K562 (cell line): ENCODE data around the gene LXN. TPM values are rescaled to one million over a fixed set of nuclear protein-coding genes. Genes with fewer than 3 reads are reported as not detected.

Experiments used
- ELF4 ChIP-seq: fragments of 450-650 bp; formaldehyde crosslinking; IDR thresholded peaks from 2 replicates; pipeline ENCODE4 v1.4.0; 2022; ENCODE audit warnings: missing genetic modification characterization
- NBN ChIP-seq: fragments of 450-650 bp; IDR thresholded peaks from 2 replicates; pipeline ENCODE4 v1.6.1; 2016; ENCODE audit warnings: low read depth, mild to moderate bottlenecking
- ZNF3 ChIP-seq: fragments of 250-450 bp; sonication (Bioruptor Pico); IDR thresholded peaks from 2 replicates; pipeline ENCODE4 v1.5.0; 2021; ENCODE audit warnings: mild to moderate bottlenecking, moderate library complexity
- polyA plus RNA-seq, 8 experiments: library from polyadenylated mRNA; depleted of rRNA in 4 of 8; stranded (reverse) in 5 of 8; unstranded in 3 of 8; fragments of >200 nt; fragmentation: Nextera tagmentation in 2 of 8; fragmentation: Illumina TruSeq in 1 of 8; extraction: Ambion mirVana in 2 of 8; extraction: Trizol in 1 of 8; gene quantifications; 2 replicates each; pipeline versions ENCODE4 v1.2.1 to v1.2.3, GENCODE V29; 2011 to 2014; ENCODE audit warnings: inconsistent platforms in 1 of 8, missing spikeins in 1 of 8
- total RNA-seq, 7 experiments: library from RNA; depleted of rRNA in 6 of 7; stranded (reverse); fragments of >200 nt in 6 of 7; fragmentation: Illumina TruSeq in 2 of 7; extraction: Trizol in 2 of 7; gene quantifications; 2 replicates each; pipeline versions ENCODE4 v1.2.1 to v1.2.3, GENCODE V29; 2011 to 2021; ENCODE audit warnings: low replicate concordance in 1 of 7
- TF ChIP-seq, protein P1 (sequence below), 2 experiments: fragments of 450-650 bp; conservative IDR thresholded peaks; 2 replicates each; pipeline ENCODE4 v1.6.1; 2017; ENCODE audit warnings: mild to moderate bottlenecking in 2 of 2, moderate library complexity in 2 of 2
- TF ChIP-seq, protein P2 (sequence below): conservative IDR thresholded peaks from 2 replicates; pipeline ENCODE4 v1.6.1; 2011; ENCODE audit warnings: low read depth, mild to moderate bottlenecking, low read length; ENCODE audit not compliant: control insufficient read depth
- TF ChIP-seq, protein P3 (sequence below): fragments of 250-450 bp; sonication (Bioruptor Pico); IDR thresholded peaks from 2 replicates; pipeline ENCODE4 v1.9.0; 2021; ENCODE audit warnings: mild to moderate bottlenecking
- TF ChIP-seq, protein P4 (sequence below): fragments of 250-450 bp; sonication (Bioruptor Pico); IDR thresholded peaks from 2 replicates; pipeline ENCODE4 v1.4.0; 2020
- TF ChIP-seq, protein P5 (sequence below): fragments of 200-800 bp; sonication (Bioruptor generic); IDR thresholded peaks from 2 replicates; pipeline ENCODE4 v1.6.1; 2017; ENCODE audit warnings: missing genetic modification characterization, missing compliant biosample characterization
- TF ChIP-seq, protein P6 (sequence below): fragments of 450-650 bp; conservative IDR thresholded peaks from 2 replicates; pipeline ENCODE4 v1.6.1; 2016; ENCODE audit warnings: missing genetic modification characterization, low read depth, mild to moderate bottlenecking, control low read depth, missing compliant biosample characterization
- TF ChIP-seq, protein P7 (sequence below): fragments of 450-650 bp; IDR thresholded peaks from 2 replicates; pipeline ENCODE4 v1.6.1; 2017; ENCODE audit warnings: antibody characterized with exemption, mild to moderate bottlenecking

LXN gene
- total and polyA plus RNA-seq, 9 of the 15 experiments (the other 6 are each of a cell fraction or from before 2014, with no cell fraction given) = 0.08 to 0.13 TPM; not detected in 7

DNA sequence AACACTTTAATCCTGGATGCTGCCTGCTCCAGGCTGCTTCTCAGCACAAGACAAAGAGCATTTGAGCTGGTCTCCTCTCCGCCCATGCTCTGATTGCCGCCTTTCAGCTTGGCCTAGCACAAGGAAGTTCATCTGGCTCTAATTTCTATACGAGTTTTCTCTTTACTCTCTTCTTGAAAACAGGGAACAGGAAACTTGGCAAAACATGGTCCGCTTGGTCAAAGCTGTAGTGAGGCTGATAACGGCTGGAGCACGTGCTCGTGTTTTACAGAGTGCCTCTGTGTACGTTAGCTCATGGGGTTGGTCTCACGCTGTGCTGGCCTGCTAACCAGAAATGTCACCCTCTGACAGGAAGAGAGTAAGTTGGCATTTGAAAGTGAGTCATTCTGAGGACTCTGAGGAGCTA is 40.6 kb upstream of the LXN start (continued):
- TF ChIP-seq, protein P1, sequence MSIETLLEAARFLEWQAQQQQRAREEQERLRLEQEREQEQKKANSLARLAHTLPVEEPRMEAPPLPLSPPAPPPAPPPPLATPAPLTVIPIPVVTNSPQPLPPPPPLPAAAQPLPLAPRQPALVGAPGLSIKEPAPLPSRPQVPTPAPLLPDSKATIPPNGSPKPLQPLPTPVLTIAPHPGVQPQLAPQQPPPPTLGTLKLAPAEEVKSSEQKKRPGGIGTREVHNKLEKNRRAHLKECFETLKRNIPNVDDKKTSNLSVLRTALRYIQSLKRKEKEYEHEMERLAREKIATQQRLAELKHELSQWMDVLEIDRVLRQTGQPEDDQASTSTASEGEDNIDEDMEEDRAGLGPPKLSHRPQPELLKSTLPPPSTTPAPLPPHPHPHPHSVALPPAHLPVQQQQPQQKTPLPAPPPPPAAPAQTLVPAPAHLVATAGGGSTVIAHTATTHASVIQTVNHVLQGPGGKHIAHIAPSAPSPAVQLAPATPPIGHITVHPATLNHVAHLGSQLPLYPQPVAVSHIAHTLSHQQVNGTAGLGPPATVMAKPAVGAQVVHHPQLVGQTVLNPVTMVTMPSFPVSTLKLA (conservative IDR thresholded peaks at IDR 0.05) = peak; percentile 55 to 74
- TF ChIP-seq ZNF3 (CRISPR knock-in tag) (no peak), ELF4 (CRISPR knock-in tag) (0 out of 2 replicates have a peak, but pooled peaks have one; percentile 39), NBN (no peak)
- TF ChIP-seq, protein P2, sequence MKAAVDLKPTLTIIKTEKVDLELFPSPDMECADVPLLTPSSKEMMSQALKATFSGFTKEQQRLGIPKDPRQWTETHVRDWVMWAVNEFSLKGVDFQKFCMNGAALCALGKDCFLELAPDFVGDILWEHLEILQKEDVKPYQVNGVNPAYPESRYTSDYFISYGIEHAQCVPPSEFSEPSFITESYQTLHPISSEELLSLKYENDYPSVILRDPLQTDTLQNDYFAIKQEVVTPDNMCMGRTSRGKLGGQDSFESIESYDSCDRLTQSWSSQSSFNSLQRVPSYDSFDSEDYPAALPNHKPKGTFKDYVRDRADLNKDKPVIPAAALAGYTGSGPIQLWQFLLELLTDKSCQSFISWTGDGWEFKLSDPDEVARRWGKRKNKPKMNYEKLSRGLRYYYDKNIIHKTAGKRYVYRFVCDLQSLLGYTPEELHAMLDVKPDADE = no peak
- TF ChIP-seq, protein P3, sequence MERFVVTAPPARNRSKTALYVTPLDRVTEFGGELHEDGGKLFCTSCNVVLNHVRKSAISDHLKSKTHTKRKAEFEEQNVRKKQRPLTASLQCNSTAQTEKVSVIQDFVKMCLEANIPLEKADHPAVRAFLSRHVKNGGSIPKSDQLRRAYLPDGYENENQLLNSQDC (CRISPR knock-in tag) = no peak
- TF ChIP-seq, protein P4, sequence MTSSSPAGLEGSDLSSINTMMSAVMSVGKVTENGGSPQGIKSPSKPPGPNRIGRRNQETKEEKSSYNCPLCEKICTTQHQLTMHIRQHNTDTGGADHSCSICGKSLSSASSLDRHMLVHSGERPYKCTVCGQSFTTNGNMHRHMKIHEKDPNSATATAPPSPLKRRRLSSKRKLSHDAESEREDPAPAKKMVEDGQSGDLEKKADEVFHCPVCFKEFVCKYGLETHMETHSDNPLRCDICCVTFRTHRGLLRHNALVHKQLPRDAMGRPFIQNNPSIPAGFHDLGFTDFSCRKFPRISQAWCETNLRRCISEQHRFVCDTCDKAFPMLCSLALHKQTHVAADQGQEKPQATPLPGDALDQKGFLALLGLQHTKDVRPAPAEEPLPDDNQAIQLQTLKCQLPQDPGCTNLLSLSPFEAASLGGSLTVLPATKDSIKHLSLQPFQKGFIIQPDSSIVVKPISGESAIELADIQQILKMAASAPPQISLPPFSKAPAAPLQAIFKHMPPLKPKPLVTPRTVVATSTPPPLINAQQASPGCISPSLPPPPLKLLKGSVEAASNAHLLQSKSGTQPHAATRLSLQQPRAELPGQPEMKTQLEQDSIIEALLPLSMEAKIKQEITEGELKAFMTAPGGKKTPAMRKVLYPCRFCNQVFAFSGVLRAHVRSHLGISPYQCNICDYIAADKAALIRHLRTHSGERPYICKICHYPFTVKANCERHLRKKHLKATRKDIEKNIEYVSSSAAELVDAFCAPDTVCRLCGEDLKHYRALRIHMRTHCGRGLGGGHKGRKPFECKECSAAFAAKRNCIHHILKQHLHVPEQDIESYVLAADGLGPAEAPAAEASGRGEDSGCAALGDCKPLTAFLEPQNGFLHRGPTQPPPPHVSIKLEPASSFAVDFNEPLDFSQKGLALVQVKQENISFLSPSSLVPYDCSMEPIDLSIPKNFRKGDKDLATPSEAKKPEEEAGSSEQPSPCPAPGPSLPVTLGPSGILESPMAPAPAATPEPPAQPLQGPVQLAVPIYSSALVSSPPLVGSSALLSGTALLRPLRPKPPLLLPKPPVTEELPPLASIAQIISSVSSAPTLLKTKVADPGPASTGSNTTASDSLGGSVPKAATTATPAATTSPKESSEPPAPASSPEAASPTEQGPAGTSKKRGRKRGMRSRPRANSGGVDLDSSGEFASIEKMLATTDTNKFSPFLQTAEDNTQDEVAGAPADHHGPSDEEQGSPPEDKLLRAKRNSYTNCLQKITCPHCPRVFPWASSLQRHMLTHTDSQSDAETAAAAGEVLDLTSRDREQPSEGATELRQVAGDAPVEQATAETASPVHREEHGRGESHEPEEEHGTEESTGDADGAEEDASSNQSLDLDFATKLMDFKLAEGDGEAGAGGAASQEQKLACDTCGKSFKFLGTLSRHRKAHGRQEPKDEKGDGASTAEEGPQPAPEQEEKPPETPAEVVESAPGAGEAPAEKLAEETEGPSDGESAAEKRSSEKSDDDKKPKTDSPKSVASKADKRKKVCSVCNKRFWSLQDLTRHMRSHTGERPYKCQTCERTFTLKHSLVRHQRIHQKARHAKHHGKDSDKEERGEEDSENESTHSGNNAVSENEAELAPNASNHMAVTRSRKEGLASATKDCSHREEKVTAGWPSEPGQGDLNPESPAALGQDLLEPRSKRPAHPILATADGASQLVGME (CRISPR knock-in tag) = no peak
- TF ChIP-seq, protein P5, sequence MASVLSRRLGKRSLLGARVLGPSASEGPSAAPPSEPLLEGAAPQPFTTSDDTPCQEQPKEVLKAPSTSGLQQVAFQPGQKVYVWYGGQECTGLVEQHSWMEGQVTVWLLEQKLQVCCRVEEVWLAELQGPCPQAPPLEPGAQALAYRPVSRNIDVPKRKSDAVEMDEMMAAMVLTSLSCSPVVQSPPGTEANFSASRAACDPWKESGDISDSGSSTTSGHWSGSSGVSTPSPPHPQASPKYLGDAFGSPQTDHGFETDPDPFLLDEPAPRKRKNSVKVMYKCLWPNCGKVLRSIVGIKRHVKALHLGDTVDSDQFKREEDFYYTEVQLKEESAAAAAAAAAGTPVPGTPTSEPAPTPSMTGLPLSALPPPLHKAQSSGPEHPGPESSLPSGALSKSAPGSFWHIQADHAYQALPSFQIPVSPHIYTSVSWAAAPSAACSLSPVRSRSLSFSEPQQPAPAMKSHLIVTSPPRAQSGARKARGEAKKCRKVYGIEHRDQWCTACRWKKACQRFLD (CRISPR knock-in tag) = 0 out of 2 replicates have a peak, but pooled peaks have one; percentile 25
- TF ChIP-seq, protein P6, sequence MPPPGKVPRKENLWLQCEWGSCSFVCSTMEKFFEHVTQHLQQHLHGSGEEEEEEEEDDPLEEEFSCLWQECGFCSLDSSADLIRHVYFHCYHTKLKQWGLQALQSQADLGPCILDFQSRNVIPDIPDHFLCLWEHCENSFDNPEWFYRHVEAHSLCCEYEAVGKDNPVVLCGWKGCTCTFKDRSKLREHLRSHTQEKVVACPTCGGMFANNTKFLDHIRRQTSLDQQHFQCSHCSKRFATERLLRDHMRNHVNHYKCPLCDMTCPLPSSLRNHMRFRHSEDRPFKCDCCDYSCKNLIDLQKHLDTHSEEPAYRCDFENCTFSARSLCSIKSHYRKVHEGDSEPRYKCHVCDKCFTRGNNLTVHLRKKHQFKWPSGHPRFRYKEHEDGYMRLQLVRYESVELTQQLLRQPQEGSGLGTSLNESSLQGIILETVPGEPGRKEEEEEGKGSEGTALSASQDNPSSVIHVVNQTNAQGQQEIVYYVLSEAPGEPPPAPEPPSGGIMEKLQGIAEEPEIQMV (tag) = no peak
- TF ChIP-seq, protein P7, sequence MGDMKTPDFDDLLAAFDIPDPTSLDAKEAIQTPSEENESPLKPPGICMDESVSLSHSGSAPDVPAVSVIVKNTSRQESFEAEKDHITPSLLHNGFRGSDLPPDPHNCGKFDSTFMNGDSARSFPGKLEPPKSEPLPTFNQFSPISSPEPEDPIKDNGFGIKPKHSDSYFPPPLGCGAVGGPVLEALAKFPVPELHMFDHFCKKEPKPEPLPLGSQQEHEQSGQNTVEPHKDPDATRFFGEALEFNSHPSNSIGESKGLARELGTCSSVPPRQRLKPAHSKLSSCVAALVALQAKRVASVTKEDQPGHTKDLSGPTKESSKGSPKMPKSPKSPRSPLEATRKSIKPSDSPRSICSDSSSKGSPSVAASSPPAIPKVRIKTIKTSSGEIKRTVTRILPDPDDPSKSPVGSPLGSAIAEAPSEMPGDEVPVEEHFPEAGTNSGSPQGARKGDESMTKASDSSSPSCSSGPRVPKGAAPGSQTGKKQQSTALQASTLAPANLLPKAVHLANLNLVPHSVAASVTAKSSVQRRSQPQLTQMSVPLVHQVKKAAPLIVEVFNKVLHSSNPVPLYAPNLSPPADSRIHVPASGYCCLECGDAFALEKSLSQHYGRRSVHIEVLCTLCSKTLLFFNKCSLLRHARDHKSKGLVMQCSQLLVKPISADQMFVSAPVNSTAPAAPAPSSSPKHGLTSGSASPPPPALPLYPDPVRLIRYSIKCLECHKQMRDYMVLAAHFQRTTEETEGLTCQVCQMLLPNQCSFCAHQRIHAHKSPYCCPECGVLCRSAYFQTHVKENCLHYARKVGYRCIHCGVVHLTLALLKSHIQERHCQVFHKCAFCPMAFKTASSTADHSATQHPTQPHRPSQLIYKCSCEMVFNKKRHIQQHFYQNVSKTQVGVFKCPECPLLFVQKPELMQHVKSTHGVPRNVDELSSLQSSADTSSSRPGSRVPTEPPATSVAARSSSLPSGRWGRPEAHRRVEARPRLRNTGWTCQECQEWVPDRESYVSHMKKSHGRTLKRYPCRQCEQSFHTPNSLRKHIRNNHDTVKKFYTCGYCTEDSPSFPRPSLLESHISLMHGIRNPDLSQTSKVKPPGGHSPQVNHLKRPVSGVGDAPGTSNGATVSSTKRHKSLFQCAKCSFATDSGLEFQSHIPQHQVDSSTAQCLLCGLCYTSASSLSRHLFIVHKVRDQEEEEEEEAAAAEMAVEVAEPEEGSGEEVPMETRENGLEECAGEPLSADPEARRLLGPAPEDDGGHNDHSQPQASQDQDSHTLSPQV = peak; percentile 86
